Measurements from ENCODE around the gene KIF20A. TPM values are rescaled to one million over a fixed set of nuclear protein-coding genes. Genes with fewer than 3 reads are reported as not detected.

KIF20A gene
- 42.5 to 52.9 TPM (median 47.0 TPM) in 5 replicates for total RNA-seq (2022; extraction: Qiagen RNA extraction; ENCODE audit: low read depth)

GRCh38 chr5:138178516-138179276 lies at the start of gene KIF20A, which contains the start of gene BRD8:
TSS of gene KIF20A (plus strand) at chr5:138179112. CDS start at chr5:138179681, 569 bp downstream.
TSS of gene BRD8 (minus strand) at chr5:138178630. CDS start at chr5:138178614, 16 bp downstream.

GRCh38 chr5:138138949-138139780 lies 39.7 kb upstream of the KIF20A start, which contains the start of gene NME5:
TSS of gene NME5 (minus strand) at chr5:138139428. CDS start at chr5:138138780, 648 bp downstream.

GRCh38 chr5:138213161-138214029 lies 34.5 kb downstream of the KIF20A start, which contains the start of gene CDC23:
TSS of gene CDC23 (minus strand) at chr5:138213323. CDS start at chr5:138213312, 11 bp downstream.

Other genes starting within 250 kb of the KIF20A start
- 11.9 to 19.0 TPM (median 13.2 TPM) in 5 replicates for gene FAM13B, start 146.0 kb upstream of the KIF20A start, total RNA-seq (2022; extraction: Qiagen RNA extraction; ENCODE audit: low read depth)
- gene WNT8A, start 95.1 kb upstream of the KIF20A start, total RNA-seq (2022; extraction: Qiagen RNA extraction; ENCODE audit: low read depth): not detected in 5 replicates
- gene NME5, start 39.7 kb upstream of the KIF20A start, total RNA-seq (2022; extraction: Qiagen RNA extraction; ENCODE audit: low read depth): not detected in 5 replicates
- 50.4 to 67.4 TPM (median 56.7 TPM) in 5 replicates for gene BRD8, start 482 bp upstream of the KIF20A start, total RNA-seq (2022; extraction: Qiagen RNA extraction; ENCODE audit: low read depth)
- gene CDC23, start 34.2 kb downstream of the KIF20A start, total RNA-seq (2022; extraction: Qiagen RNA extraction; ENCODE audit: low read depth): 24.3 to 34.8 TPM (median 29.3 TPM) in 5 replicates
- 0.06 to 0.08 TPM in 2 of 5 replicates, not detected in the others for gene GFRA3, start 95.5 kb downstream of the KIF20A start, total RNA-seq (2022; extraction: Qiagen RNA extraction; ENCODE audit: low read depth)
- 10.5 to 13.4 TPM (median 12.5 TPM) in 5 replicates for gene CDC25C, start 152.7 kb downstream of the KIF20A start, total RNA-seq (2022; extraction: Qiagen RNA extraction; ENCODE audit: low read depth)
- 21.7 to 23.9 TPM (median 22.9 TPM) in 5 replicates for gene FAM53C, start 159.2 kb downstream of the KIF20A start, total RNA-seq (2022; extraction: Qiagen RNA extraction; ENCODE audit: low read depth)
- 38.4 to 52.9 TPM (median 42.6 TPM) in 5 replicates for gene KDM3B, start 173.6 kb downstream of the KIF20A start, total RNA-seq (2022; extraction: Qiagen RNA extraction; ENCODE audit: low read depth)